GM23338 (cell line): ENCODE results near the gene TMEM175.

Experiments
- CREB1 ChIP-seq: fragments of 250-450 bp; sonication (Bioruptor Pico); IDR thresholded peaks from 2 replicates; pipeline ENCODE4 v1.5.0; 2020; ENCODE audit warnings: low read depth, mild to moderate bottlenecking, moderate library complexity
- EZH2 ChIP-seq: fragments of 200-600 bp; sonication (generic); IDR thresholded peaks from one replicate; pipeline ENCODE4 v1.8.0; 2017; ENCODE audit warnings: antibody characterized with exemption, mild to moderate bottlenecking, low read depth; ENCODE audit not compliant: unreplicated experiment
- EZH2phosphoT487 ChIP-seq: fragments of 200-600 bp; sonication (generic); IDR thresholded peaks from one replicate; pipeline ENCODE4 v1.8.1; 2018; ENCODE audit warnings: antibody characterized with exemption; ENCODE audit not compliant: unreplicated experiment
- JUNB ChIP-seq: IDR thresholded peaks from one replicate; pipeline ENCODE4 v1.6.1; 2016; ENCODE audit warnings: antibody characterized with exemption; ENCODE audit not compliant: unreplicated experiment
- NANOG ChIP-seq: IDR thresholded peaks from 2 replicates; pipeline ENCODE4 v1.6.1; 2016; ENCODE audit warnings: antibody characterized with exemption, borderline replicate concordance
- POLR2AphosphoS5 ChIP-seq: IDR thresholded peaks from 2 replicates; pipeline ENCODE4 v1.6.1; 2016; ENCODE audit warnings: antibody characterized with exemption, low read depth
- STAT1 ChIP-seq: IDR thresholded peaks from one replicate; pipeline ENCODE4 v1.6.1; 2016; ENCODE audit warnings: antibody characterized with exemption; ENCODE audit not compliant: unreplicated experiment
- ZNF331 ChIP-seq: fragments of 250-450 bp; sonication (Bioruptor Pico); IDR thresholded peaks from 2 replicates; pipeline ENCODE4 v1.5.0; 2020; ENCODE audit warnings: low read depth, mild to moderate bottlenecking, moderate library complexity
- TF ChIP-seq, protein P1 (sequence below), 2 experiments: fragments of 200-600 bp in 1 of 2; sonication (generic) in 1 of 2; conservative IDR thresholded peaks; 2 replicates each; pipeline versions ENCODE4 v1.5.1 to v1.6.1; 2016 to 2017; ENCODE audit warnings: antibody characterized with exemption in 2 of 2, low read depth in 2 of 2, mild to moderate bottlenecking in 2 of 2, moderate library complexity in 1 of 2
- TF ChIP-seq, protein P2 (sequence below): IDR thresholded peaks from one replicate; pipeline ENCODE4 v1.6.1; 2018; ENCODE audit warnings: antibody characterized with exemption; ENCODE audit not compliant: unreplicated experiment
- TF ChIP-seq, protein P3 (sequence below): IDR thresholded peaks from 2 replicates; pipeline ENCODE4 v1.6.1; 2016; ENCODE audit warnings: antibody characterized with exemption

DNA sequence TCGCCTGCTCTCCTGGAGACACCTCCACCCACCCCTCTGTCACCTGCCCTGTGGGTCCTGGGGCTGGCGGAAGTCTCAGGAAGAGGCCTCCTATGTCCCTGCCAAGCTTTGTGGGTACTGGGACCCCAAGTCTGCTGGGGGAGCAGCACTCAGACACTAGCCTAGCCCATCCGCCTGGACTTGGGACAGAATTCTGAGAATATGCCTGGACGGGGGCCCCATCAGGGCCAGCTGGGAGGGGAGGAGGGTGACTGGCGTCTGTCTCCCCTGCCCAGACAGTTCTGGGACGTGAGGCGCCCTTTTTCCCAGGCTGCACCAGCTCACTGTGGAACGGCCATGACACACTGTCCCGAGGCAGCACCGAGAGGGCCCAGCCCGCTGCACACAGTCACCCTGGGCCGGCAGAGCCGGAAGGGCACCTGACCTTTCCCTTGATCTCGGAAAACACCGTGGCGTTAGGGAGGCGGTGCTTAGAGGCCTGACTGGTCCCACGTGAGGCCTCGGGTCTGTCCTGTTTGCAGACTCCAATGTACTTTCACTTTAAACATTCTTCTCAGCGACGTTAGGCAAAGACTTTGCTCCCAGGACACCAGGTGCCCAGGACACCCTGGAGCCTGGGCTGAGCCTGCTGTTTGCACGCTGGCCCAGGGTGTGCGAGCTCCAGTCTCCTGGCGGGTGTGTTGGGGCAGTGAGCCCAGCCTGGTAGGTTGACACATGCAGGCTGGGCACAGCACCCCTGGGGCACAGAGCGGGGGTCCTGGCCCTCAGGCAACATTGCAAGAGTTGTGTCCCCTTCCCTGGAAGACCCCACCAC, 60.2 kb downstream of the TMEM175 start:
- TF ChIP-seq CREB1 (CRISPR knock-in tag) = no peak
- TF ChIP-seq, protein P1, sequence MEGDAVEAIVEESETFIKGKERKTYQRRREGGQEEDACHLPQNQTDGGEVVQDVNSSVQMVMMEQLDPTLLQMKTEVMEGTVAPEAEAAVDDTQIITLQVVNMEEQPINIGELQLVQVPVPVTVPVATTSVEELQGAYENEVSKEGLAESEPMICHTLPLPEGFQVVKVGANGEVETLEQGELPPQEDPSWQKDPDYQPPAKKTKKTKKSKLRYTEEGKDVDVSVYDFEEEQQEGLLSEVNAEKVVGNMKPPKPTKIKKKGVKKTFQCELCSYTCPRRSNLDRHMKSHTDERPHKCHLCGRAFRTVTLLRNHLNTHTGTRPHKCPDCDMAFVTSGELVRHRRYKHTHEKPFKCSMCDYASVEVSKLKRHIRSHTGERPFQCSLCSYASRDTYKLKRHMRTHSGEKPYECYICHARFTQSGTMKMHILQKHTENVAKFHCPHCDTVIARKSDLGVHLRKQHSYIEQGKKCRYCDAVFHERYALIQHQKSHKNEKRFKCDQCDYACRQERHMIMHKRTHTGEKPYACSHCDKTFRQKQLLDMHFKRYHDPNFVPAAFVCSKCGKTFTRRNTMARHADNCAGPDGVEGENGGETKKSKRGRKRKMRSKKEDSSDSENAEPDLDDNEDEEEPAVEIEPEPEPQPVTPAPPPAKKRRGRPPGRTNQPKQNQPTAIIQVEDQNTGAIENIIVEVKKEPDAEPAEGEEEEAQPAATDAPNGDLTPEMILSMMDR (conservative IDR thresholded peaks at IDR 0.05; ENCODE audit: low read depth in 2 of 2) = no peak
- TF ChIP-seq NANOG = no peak
- no peak for TF ChIP-seq EZH2phosphoT487
- TF ChIP-seq, protein P2, sequence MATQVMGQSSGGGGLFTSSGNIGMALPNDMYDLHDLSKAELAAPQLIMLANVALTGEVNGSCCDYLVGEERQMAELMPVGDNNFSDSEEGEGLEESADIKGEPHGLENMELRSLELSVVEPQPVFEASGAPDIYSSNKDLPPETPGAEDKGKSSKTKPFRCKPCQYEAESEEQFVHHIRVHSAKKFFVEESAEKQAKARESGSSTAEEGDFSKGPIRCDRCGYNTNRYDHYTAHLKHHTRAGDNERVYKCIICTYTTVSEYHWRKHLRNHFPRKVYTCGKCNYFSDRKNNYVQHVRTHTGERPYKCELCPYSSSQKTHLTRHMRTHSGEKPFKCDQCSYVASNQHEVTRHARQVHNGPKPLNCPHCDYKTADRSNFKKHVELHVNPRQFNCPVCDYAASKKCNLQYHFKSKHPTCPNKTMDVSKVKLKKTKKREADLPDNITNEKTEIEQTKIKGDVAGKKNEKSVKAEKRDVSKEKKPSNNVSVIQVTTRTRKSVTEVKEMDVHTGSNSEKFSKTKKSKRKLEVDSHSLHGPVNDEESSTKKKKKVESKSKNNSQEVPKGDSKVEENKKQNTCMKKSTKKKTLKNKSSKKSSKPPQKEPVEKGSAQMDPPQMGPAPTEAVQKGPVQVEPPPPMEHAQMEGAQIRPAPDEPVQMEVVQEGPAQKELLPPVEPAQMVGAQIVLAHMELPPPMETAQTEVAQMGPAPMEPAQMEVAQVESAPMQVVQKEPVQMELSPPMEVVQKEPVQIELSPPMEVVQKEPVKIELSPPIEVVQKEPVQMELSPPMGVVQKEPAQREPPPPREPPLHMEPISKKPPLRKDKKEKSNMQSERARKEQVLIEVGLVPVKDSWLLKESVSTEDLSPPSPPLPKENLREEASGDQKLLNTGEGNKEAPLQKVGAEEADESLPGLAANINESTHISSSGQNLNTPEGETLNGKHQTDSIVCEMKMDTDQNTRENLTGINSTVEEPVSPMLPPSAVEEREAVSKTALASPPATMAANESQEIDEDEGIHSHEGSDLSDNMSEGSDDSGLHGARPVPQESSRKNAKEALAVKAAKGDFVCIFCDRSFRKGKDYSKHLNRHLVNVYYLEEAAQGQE = no peak
- TF ChIP-seq POLR2AphosphoS5 = no peak
- TF ChIP-seq JUNB = no peak
- no peak for TF ChIP-seq STAT1
- TF ChIP-seq, protein P3, sequence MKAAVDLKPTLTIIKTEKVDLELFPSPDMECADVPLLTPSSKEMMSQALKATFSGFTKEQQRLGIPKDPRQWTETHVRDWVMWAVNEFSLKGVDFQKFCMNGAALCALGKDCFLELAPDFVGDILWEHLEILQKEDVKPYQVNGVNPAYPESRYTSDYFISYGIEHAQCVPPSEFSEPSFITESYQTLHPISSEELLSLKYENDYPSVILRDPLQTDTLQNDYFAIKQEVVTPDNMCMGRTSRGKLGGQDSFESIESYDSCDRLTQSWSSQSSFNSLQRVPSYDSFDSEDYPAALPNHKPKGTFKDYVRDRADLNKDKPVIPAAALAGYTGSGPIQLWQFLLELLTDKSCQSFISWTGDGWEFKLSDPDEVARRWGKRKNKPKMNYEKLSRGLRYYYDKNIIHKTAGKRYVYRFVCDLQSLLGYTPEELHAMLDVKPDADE = no peak
- TF ChIP-seq EZH2 = no peak
- TF ChIP-seq ZNF331 (CRISPR knock-in tag) = no peak
